IPS-20b (cell line): Measurements from ENCODE around the gene CDIPT.

Source experiments
- H3K27ac ChIP-seq: one replicate; pipeline ENCODE4 v1.5.1; 2013; ENCODE audit warnings: low read length
- H3K27me3 ChIP-seq: 2 replicates; pipeline ENCODE4 v1.6.1; 2013; ENCODE audit warnings: mild to moderate bottlenecking, low read length, inconsistent platforms; ENCODE audit not compliant: insufficient read depth
- H3K36me3 ChIP-seq: 2 replicates; pipeline ENCODE4 v1.6.1; 2013; ENCODE audit warnings: low read depth, mild to moderate bottlenecking, inconsistent platforms, low read length, moderate library complexity; ENCODE audit not compliant: insufficient read depth
- H3K4me1 ChIP-seq: 2 replicates; pipeline ENCODE4 v1.6.1; 2013; ENCODE audit warnings: mild to moderate bottlenecking, control low read depth, inconsistent platforms, low read length, moderate library complexity; ENCODE audit not compliant: insufficient read depth
- H3K4me3 ChIP-seq: 2 replicates; pipeline ENCODE4 v1.5.1; 2013; ENCODE audit warnings: mild to moderate bottlenecking, low read length, inconsistent platforms
- H3K9ac ChIP-seq: 2 replicates; pipeline ENCODE4 v1.6.1; 2013; ENCODE audit warnings: low read depth, mild to moderate bottlenecking, inconsistent platforms, low read length, moderate library complexity
- H3K9me3 ChIP-seq: 2 replicates; pipeline ENCODE4 v1.6.1; 2013; ENCODE audit warnings: mild to moderate bottlenecking, low read depth, low read length, inconsistent platforms; ENCODE audit not compliant: insufficient read depth

Gene CDIPT

GRCh38 chr16:29854520-29855100 lies 8.4 kb downstream of the CDIPT start:
- no peaks in the 10 kb centered on the region for H3K4me1 ChIP-seq

GRCh38 chr16:29852654-29853053 lies 10.4 kb downstream of the CDIPT start:
- Histone ChIP-seq H3K36me3 (no peaks in the 10 kb centered on the region), H3K9me3 (no peaks in the 10 kb centered on the region), H3K9ac (no peak overlapping the region)

More at GRCh38 chr16:29854520-29855100, 8.4 kb downstream of the CDIPT start:
- no peaks in the 10 kb centered on the region for H3K9me3 ChIP-seq
- H3K27me3 ChIP-seq, result no peaks in the 10 kb centered on the region
- no peak overlapping the region for H3K4me3 ChIP-seq
- H3K27ac ChIP-seq, result no peak overlapping the region
- no peak overlapping the region for H3K9ac ChIP-seq
- peaks cover 14% of the 10 kb centered on the region for H3K36me3 ChIP-seq

GRCh38 chr16:29850998-29851397 lies 12.0 kb downstream of the CDIPT start:
- H3K36me3 ChIP-seq, result no peaks in the 10 kb centered on the region
- H3K9me3 ChIP-seq, result no peaks in the 10 kb centered on the region
- no peak overlapping the region for H3K27ac ChIP-seq
- H3K9ac ChIP-seq, result no peak overlapping the region
- H3K4me1 ChIP-seq, result no peaks in the 10 kb centered on the region
- H3K27me3 ChIP-seq, result no peaks in the 10 kb centered on the region
- H3K4me3 ChIP-seq, result no peak overlapping the region

More at GRCh38 chr16:29852654-29853053, 10.4 kb downstream of the CDIPT start:
- no peaks in the 10 kb centered on the region for H3K27me3 ChIP-seq
- H3K4me3 ChIP-seq, result no peak overlapping the region
- H3K27ac ChIP-seq, result no peak overlapping the region
- no peaks in the 10 kb centered on the region for H3K4me1 ChIP-seq

GRCh38 chr16:29849505-29849904 lies 13.5 kb downstream of the CDIPT start:
- H3K27me3 ChIP-seq, result no peaks in the 10 kb centered on the region
- H3K9ac ChIP-seq, result no peak overlapping the region
- no peaks in the 10 kb centered on the region for H3K4me1 ChIP-seq
- H3K4me3 ChIP-seq, result no peak overlapping the region
- no peak overlapping the region for H3K27ac ChIP-seq
- no peaks in the 10 kb centered on the region for H3K9me3 ChIP-seq
- no peaks in the 10 kb centered on the region for H3K36me3 ChIP-seq

GRCh38 chr16:29848420-29849297 lies 14.4 kb downstream of the CDIPT start:
- Histone ChIP-seq H3K9ac (no peak overlapping the region), H3K4me1 (no peaks in the 10 kb centered on the region), H3K9me3 (no peaks in the 10 kb centered on the region), H3K4me3 (no peak overlapping the region), H3K27ac (no peak overlapping the region), H3K27me3 (no peaks in the 10 kb centered on the region), H3K36me3 (no peaks in the 10 kb centered on the region)

- no peak overlapping the region for H3K9ac ChIP-seq
- no peaks in the 10 kb centered on the region for H3K9me3 ChIP-seq
- H3K36me3 ChIP-seq, result no peaks in the 10 kb centered on the region
- H3K4me3 ChIP-seq, result no peak overlapping the region
- no peaks in the 10 kb centered on the region for H3K27me3 ChIP-seq
- no peaks in the 10 kb centered on the region for H3K4me1 ChIP-seq
- H3K27ac ChIP-seq, result no peak overlapping the region
These were observed 17.4 kb downstream of the CDIPT start for GRCh38 chr16:29845656-29846055.

GRCh38 chr16:29844575-29845331 lies 18.3 kb downstream of the CDIPT start:
- Histone ChIP-seq H3K36me3 (no peaks in the 10 kb centered on the region), H3K9me3 (no peaks in the 10 kb centered on the region), H3K4me3 (no peak overlapping the region), H3K27me3 (no peaks in the 10 kb centered on the region), H3K9ac (no peak overlapping the region), H3K27ac (no peak overlapping the region), H3K4me1 (no peaks in the 10 kb centered on the region)

GRCh38 chr16:29843931-29844330 lies 19.1 kb downstream of the CDIPT start:
- Histone ChIP-seq H3K9me3 (no peaks in the 10 kb centered on the region), H3K9ac (no peak overlapping the region), H3K36me3 (no peaks in the 10 kb centered on the region), H3K4me1 (no peaks in the 10 kb centered on the region), H3K27ac (no peak overlapping the region), H3K27me3 (no peaks in the 10 kb centered on the region), H3K4me3 (no peak overlapping the region)

GRCh38 chr16:29842732-29843346 lies 20.2 kb downstream of the CDIPT start:
- Histone ChIP-seq H3K4me1 (no peaks in the 10 kb centered on the region), H3K4me3 (no peak overlapping the region), H3K36me3 (no peaks in the 10 kb centered on the region), H3K9me3 (no peaks in the 10 kb centered on the region), H3K9ac (no peak overlapping the region), H3K27ac (no peak overlapping the region), H3K27me3 (no peaks in the 10 kb centered on the region)

GRCh38 chr16:29841631-29842030 lies 21.4 kb downstream of the CDIPT start:
- no peak overlapping the region for H3K9ac ChIP-seq
- H3K27ac ChIP-seq, result no peak overlapping the region
- no peak overlapping the region for H3K4me3 ChIP-seq
- no peaks in the 10 kb centered on the region for H3K36me3 ChIP-seq
- H3K27me3 ChIP-seq, result no peaks in the 10 kb centered on the region
- H3K9me3 ChIP-seq, result no peaks in the 10 kb centered on the region
- H3K4me1 ChIP-seq, result no peaks in the 10 kb centered on the region

- H3K4me3 ChIP-seq, result no peak overlapping the region
These were observed 22.8 kb downstream of the CDIPT start for GRCh38 chr16:29840240-29840639.

More at GRCh38 chr16:29840240-29840639, 22.8 kb downstream of the CDIPT start:
- no peak overlapping the region for H3K27ac ChIP-seq
- H3K9me3 ChIP-seq, result no peaks in the 10 kb centered on the region
- no peaks in the 10 kb centered on the region for H3K4me1 ChIP-seq
- no peaks in the 10 kb centered on the region for H3K27me3 ChIP-seq
- H3K9ac ChIP-seq, result no peak overlapping the region
- H3K36me3 ChIP-seq, result no peaks in the 10 kb centered on the region
